ENCODE measurements around the gene PAM16.

PAM16 gene

DNA sequence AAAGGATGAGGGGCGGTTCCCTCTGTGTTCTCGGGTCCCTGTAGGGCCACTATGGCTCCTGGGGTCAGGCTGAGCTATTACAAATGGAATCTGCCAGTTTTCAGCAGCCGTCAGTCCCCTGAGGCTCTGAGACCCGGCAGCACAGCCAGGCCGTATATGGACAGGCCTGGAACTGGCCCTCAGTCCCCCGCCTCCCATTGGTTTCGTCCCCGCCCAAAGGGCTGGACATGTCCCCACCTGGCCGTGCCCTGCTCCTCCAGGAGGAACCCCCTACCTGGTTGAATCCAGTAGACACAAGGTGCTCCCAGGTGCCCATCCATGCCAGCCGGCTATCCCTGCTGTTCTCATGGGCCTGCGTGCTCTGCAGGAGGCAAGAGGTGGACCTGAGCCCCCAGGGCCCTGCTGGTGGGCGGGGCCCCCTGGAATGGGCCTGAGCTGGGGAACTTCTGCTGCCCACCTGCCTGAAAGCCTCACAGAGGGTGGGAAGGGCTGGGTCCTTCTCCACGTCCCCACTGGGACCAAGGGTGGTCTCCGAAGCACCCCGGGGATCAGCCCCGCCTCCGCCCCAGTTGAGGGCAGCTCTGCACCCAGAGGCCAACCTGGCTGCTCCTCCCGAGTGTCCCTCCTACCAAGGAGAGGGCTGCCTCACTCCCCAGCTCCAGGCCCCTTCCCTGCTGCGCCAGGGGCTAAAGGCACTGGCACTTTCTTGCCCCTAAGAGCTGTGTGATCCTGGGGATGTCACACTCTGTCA lies 37.3 kb upstream of the PAM16 start:
- POLR2A ChIA-PET, result no interaction called here
- H3K27ac ChIP-seq (ENCODE audit: extremely low read depth, low read depth, low read length), result no peak overlapping the region
- peaks cover 0 to 49% of the 10 kb centered on the region in 2 experiments; a peak in 1 of 3 replicates for H3K36me3 ChIP-seq (ENCODE audit: control insufficient read depth in 2 of 2, insufficient read depth in 1 of 2, low read length in 2 of 2)
- H3K9me3 ChIP-seq (ENCODE audit: control insufficient read depth, insufficient read depth, low read depth, low read length), result no peaks in the 10 kb centered on the region
- no peaks in the 10 kb centered on the region for H3K4me1 ChIP-seq (ENCODE audit: control insufficient read depth, insufficient read depth, low read length)
- peak; percentile 29; the same call in 1 of the 2 replicates for TF ChIP-seq SP2 (tag by site-specific recombination; IDR thresholded peaks at IDR 0.05)
- TF ChIP-seq GLIS2 (tag by site-specific recombination; IDR thresholded peaks at IDR 0.05), result peak; percentile 42; the same call in 1 of the 2 replicates
- no peak for TF ChIP-seq ZNF350 (tag by site-specific recombination; IDR thresholded peaks at IDR 0.05)
- TF ChIP-seq ZIC2 (tag by site-specific recombination; IDR thresholded peaks at IDR 0.05), result peak; percentile 53; the same call in 1 of the 2 replicates
- TF ChIP-seq ZNF514 (tag by site-specific recombination; IDR thresholded peaks at IDR 0.05), result no peak
- no peak for TF ChIP-seq PBX3 (CRISPR knock-in tag; IDR thresholded peaks at IDR 0.05)
- no peak for TF ChIP-seq SP3 (tag by site-specific recombination; IDR thresholded peaks at IDR 0.05)
- no peak overlapping the region for H3K4me3 ChIP-seq (ENCODE audit: low read depth, low read length)
- CTCF ChIA-PET, result interaction anchor here (2.9 to 6.9 kb wide), 2 partner anchors 15 to 28 kb away, joined by 10 to 91 read pairs; no protein-coding TSS in a partner anchor

DNA sequence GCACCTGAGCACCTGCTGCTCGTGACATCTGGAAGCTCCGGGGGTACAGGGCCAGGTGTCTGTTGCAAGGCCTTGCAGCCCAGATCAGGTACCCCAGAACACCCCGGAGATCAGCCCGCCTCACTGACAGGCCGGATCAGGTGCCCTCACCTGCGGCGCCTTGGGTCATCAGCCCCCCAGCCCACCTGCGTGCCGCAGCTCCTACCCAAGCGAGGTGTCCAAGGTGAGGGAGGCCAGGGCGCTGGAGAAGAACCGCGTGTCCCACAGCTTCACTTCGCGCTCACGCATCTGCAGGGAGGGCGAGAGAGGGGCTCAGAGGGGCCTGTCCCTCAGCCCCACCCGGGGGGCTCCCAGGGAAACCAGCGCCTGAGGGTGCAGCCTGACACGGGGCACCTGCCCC lies 36.7 kb upstream of the PAM16 start:
- H3K4me1 ChIP-seq (ENCODE audit: control insufficient read depth, insufficient read depth, low read length), result no peaks in the 10 kb centered on the region
- no peak overlapping the region for H3K4me3 ChIP-seq (ENCODE audit: low read depth, low read length)
- ChIA-PET CTCF (interaction anchor here (2.9 to 6.9 kb wide), 2 partner anchors 16 to 28 kb away, joined by 10 to 91 read pairs; no protein-coding TSS in a partner anchor), POLR2A (no interaction called here)
- H3K27ac ChIP-seq (ENCODE audit: extremely low read depth, low read depth, low read length), result no peak overlapping the region
- H3K36me3 ChIP-seq (ENCODE audit: control insufficient read depth in 2 of 2, insufficient read depth in 1 of 2, low read length in 2 of 2), result peaks cover 0 to 48% of the 10 kb centered on the region in 2 experiments; a peak in 1 of 3 replicates
- TF ChIP-seq ZBTB21 (tag by site-specific recombination; IDR thresholded peaks at IDR 0.05), result no peak
- TF ChIP-seq ZNF433 (tag by site-specific recombination; IDR thresholded peaks at IDR 0.05; ENCODE audit: low read depth), result no peak
- TF ChIP-seq, protein P1, sequence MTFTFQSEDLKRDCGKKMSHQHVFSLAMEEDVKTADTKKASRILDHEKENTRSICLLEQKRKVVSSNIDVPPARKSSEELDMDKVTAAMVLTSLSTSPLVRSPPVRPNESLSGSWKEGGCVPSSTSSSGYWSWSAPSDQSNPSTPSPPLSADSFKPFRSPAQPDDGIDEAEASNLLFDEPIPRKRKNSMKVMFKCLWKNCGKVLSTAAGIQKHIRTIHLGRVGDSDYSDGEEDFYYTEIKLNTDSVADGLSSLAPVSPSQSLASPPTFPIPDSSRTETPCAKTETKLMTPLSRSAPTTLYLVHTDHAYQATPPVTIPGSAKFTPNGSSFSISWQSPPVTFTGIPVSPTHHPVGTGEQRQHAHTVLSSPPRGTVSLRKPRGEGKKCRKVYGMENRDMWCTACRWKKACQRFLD (tag by site-specific recombination; IDR thresholded peaks at IDR 0.05), result no peak
- TF ChIP-seq ZFP69B (tag by site-specific recombination; IDR thresholded peaks at IDR 0.05), result no peak
- TF ChIP-seq ZNF37A (tag by site-specific recombination; IDR thresholded peaks at IDR 0.05), result no peak
- TF ChIP-seq ZBTB11 (tag by site-specific recombination; conservative IDR thresholded peaks at IDR 0.05; ENCODE audit: low read depth), result no peak
- no peaks in the 10 kb centered on the region for H3K9me3 ChIP-seq (ENCODE audit: control insufficient read depth, insufficient read depth, low read depth, low read length)

DNA sequence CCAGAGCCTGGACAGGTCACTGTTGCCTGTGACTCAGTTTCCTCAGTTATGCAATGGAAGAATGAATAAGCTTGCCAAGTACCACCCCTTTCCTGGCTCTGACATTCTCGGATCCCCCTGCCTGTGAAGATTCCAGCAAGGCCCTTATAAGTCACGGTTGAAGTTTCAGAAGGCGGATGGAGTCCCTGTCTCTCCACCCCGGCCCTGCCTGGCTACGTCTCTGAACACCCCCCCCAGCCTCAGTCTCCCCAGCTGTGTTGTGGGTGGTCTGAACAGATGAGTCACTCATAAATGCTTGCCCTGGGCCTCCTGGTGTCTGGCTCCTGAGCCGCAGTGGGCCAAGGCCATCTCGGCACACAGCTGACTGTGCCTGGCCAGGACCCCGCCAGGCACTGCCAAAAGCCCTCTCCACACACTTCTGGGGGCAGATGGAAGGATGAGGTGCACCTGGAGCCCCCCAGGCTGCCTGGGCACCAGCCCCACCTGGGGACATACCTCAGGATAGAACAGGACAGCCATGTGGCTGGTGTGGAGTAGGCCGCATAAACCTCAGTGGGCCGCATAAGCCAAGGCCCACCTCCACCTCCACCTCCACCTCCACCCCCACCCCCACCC lies 35.9 kb upstream of the PAM16 start:
- Histone ChIP-seq H3K27ac (ENCODE audit: extremely low read depth, low read depth, low read length) (no peak overlapping the region), H3K4me1 (ENCODE audit: control insufficient read depth, insufficient read depth, low read length) (no peaks in the 10 kb centered on the region), H3K9me3 (ENCODE audit: control insufficient read depth, insufficient read depth, low read depth, low read length) (no peaks in the 10 kb centered on the region), H3K4me3 (ENCODE audit: low read depth, low read length) (no peak overlapping the region), H3K36me3 (ENCODE audit: control insufficient read depth in 2 of 2, insufficient read depth in 1 of 2, low read length in 2 of 2) (peaks cover 0 to 53% of the 10 kb centered on the region in 2 experiments; a peak in 1 of 3 replicates)
- ChIA-PET POLR2A (no interaction called here), CTCF (interaction anchor here (0.5 to 6.9 kb wide), 5 partner anchors 9 to 666 kb away, joined by 3 to 91 read pairs (median 5); no protein-coding TSS in a partner anchor)
- TF ChIP-seq ZNF404 (tag by site-specific recombination; IDR thresholded peaks at IDR 0.05), result no peak
- TF ChIP-seq, protein P2, sequence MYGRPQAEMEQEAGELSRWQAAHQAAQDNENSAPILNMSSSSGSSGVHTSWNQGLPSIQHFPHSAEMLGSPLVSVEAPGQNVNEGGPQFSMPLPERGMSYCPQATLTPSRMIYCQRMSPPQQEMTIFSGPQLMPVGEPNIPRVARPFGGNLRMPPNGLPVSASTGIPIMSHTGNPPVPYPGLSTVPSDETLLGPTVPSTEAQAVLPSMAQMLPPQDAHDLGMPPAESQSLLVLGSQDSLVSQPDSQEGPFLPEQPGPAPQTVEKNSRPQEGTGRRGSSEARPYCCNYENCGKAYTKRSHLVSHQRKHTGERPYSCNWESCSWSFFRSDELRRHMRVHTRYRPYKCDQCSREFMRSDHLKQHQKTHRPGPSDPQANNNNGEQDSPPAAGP (tag by site-specific recombination; IDR thresholded peaks at IDR 0.05), result 0 out of 2 replicates have a peak, but pooled peaks have one; percentile 2
- TF ChIP-seq EGR2 (tag by site-specific recombination; IDR thresholded peaks at IDR 0.05; ENCODE audit: low read depth), result peak; percentile 65; the same call in 1 of the 2 replicates
